Measurements from ENCODE around the gene OR5K4. TPM values are rescaled to one million over a fixed set of nuclear protein-coding genes. Genes with fewer than 3 reads are reported as not detected.

OR5K4 gene
- total and polyA plus RNA-seq, 2 of the 4 experiments (the other 2 are of a cell fraction) = not detected

GRCh38 chr3:98350082-98350481 lies 3.6 kb upstream of the OR5K4 start:
- Histone ChIP-seq H3K27me3 (ENCODE audit: control insufficient read depth, insufficient read depth, low read length) (no peaks in the 10 kb centered on the region), H4K8ac (ENCODE audit: low read depth in 2 of 2, low read length in 2 of 2) (no peak overlapping the region), H3K4me3 (ENCODE audit: insufficient read depth, low read depth, low read length) (no peak overlapping the region), H2BK20ac (ENCODE audit: low read depth, low read length) (no peak overlapping the region), H3K36me3 (ENCODE audit: control insufficient read depth, insufficient read depth, low read length) (no peaks in the 10 kb centered on the region), H2AFZ (replicated peaks; ENCODE audit: low read length, poor library complexity) (no peak overlapping the region), H3K14ac (replicated peaks; ENCODE audit: low read depth, low read length) (no peak overlapping the region), H4K20me1 (ENCODE audit: insufficient read depth, low read length) (no peaks in the 10 kb centered on the region), H3K4me2 (ENCODE audit: low read depth, low read length) (no peak overlapping the region), H2AK5ac (ENCODE audit: low read depth, low read length) (no peak overlapping the region), H3K56ac (ENCODE audit: extremely low read depth, insufficient read depth, low read length) (no peak overlapping the region), H2BK5ac (ENCODE audit: low read depth, low read length, poor library complexity, severe bottlenecking) (no peak overlapping the region), H3K4ac (ENCODE audit: low read depth, low read length) (no peak overlapping the region), H4K91ac (ENCODE audit: insufficient read depth, low read depth, low read length) (no peak overlapping the region), H3K79me1 (ENCODE audit: low read depth in 1 of 2, low read length in 2 of 2) (no peaks in the 10 kb centered on the region), H3K27ac (ENCODE audit: insufficient read depth, low read length) (no peak overlapping the region), H2BK120ac (ENCODE audit: low read depth, low read length) (no peak overlapping the region), H2AK9ac (replicated peaks; ENCODE audit: low read depth, low read length, poor library complexity) (no peak overlapping the region), H3K9me3 (ENCODE audit: control insufficient read depth, insufficient read depth, low read length) (no peaks in the 10 kb centered on the region), H3K9ac (ENCODE audit: low read depth, low read length) (no peak overlapping the region), H3K4me1 (ENCODE audit: control insufficient read depth, insufficient read depth, low read length) (no peaks in the 10 kb centered on the region), H3K23ac (ENCODE audit: low read depth, low read length) (no peak overlapping the region), H3K18ac (ENCODE audit: low read depth, low read length) (no peak overlapping the region), H3K9me1 (ENCODE audit: insufficient read depth, low read length) (no peaks in the 10 kb centered on the region), H4K5ac (ENCODE audit: low read depth, low read length) (no peak overlapping the region), H2BK15ac (ENCODE audit: low read depth, low read length) (no peak overlapping the region)
- no peak for DNase-seq
- intact Hi-C loops (cut with micrococcal nuclease) = no loop called here
- POLR2A ChIA-PET (ENCODE audit: unreplicated experiment) = no interaction called here
- CTCF ChIA-PET = no interaction called here
- dilution Hi-C loops (cut with HindIII; ENCODE audit: low sequenced_read_pairs, unreplicated experiment) = no loop called here
- no TSS peak for BruUV-seq (replicated peaks)
- no peak for ATAC-seq (ENCODE audit: low read depth)
- WGBS, 2 experiments (ENCODE audit: extremely low coverage in 2 of 2, insufficient read length in 1 of 2) = no CpG with 5 or more reads among the region's 3 CpGs
- TF ChIP-seq CEBPB (IDR thresholded peaks at IDR 0.05; ENCODE audit: low read depth, low read length) (peak; percentile 64), ELK1 (IDR thresholded peaks at IDR 0.05; ENCODE audit: borderline replicate concordance, low read depth, low read length) (no peak)
- in situ Hi-C loops (cut with MboI; ENCODE audit: low sequenced_read_pairs) = loop anchor here (25.0 kb wide), 1 partner anchor 112 kb away; the partner anchor contains the start of gene OR5K1

All from IMR-90 (cell line).